ENCODE results near the gene DBH. TPM values are rescaled to one million over a fixed set of nuclear protein-coding genes. Genes with fewer than 3 reads are reported as not detected.

Gene DBH
- total RNA-seq, 1 experiment from 2014 or later = not detected

- TF ChIP-seq ZNF274 (IDR thresholded peaks at IDR 0.05; ENCODE audit: low read depth, low read length) = no peak
- TF ChIP-seq SP1 (IDR thresholded peaks at IDR 0.05; ENCODE audit: low read depth) = no peak
Measured at GRCh38 chr9:133640580-133641395, 4.6 kb downstream of the DBH start (continued).

- Histone ChIP-seq H3K9ac (ENCODE audit: low read length) (no peak overlapping the region), H3K4me3 (replicated peaks in 1 of 2; ENCODE audit: low read depth in 1 of 2, low read length in 2 of 2) (no peak overlapping the region), H3K9me3 (ENCODE audit: control insufficient read depth in 1 of 2, insufficient read depth in 1 of 2, low read depth in 1 of 2, low read length in 2 of 2) (no peaks in the 10 kb centered on the region), H3K4me2 (ENCODE audit: low read length) (no peak overlapping the region), H3K36me3 (ENCODE audit: control insufficient read depth in 1 of 2, insufficient read depth in 2 of 2, low read length in 2 of 2) (no peaks in the 10 kb centered on the region), H4K20me1 (ENCODE audit: insufficient read depth) (no peaks in the 10 kb centered on the region), H3K27me3 (ENCODE audit: insufficient read depth, low read length) (peaks cover 5% of the 10 kb centered on the region; the same call in 1 of the 2 replicates), H3K9me2 (ENCODE audit: insufficient read depth) (no peaks in the 10 kb centered on the region), H2AFZ (ENCODE audit: low read depth, low read length, poor library complexity, severe bottlenecking) (no peak overlapping the region), H3K79me2 (ENCODE audit: insufficient read depth, low read length) (no peaks in the 10 kb centered on the region), H3K4me1 (ENCODE audit: control insufficient read depth in 1 of 2, insufficient read depth in 2 of 2, low read length in 2 of 2) (no peaks in the 10 kb centered on the region), H3K27ac (ENCODE audit: low read depth, low read length) (no peak overlapping the region)
- DNase-seq (ENCODE audit: low read depth, low spot score) = no peak
- CTCF ChIA-PET = no interaction called here
- no peak for ATAC-seq
- no peak for TF ChIP-seq SIN3A (IDR thresholded peaks at IDR 0.05; ENCODE audit: low read depth)
- no peak for TF ChIP-seq JUND (IDR thresholded peaks at IDR 0.05)
- TF ChIP-seq FOSL1 (IDR thresholded peaks at IDR 0.05; ENCODE audit: low read depth) = no peak
- no peak for TF ChIP-seq EZH2 (IDR thresholded peaks at IDR 0.05)
- TF ChIP-seq EGR1 (IDR thresholded peaks at IDR 0.05; ENCODE audit: low read depth) = no peak
- no peak for TF ChIP-seq EZH2phosphoT487 (IDR thresholded peaks at IDR 0.05; ENCODE audit: borderline replicate concordance)
- POLR2A ChIA-PET = no interaction called here
- RAD21 ChIA-PET (ENCODE audit: low non-redundant PET in 1 of 2, low total read pairs in 2 of 2, uncharacterized antibody in 2 of 2, unreplicated experiment in 2 of 2) = no interaction called here
- intact Hi-C loops (cut with micrococcal nuclease) = no loop called here
- BruUV-seq (replicated peaks) = no TSS peak
Measured at GRCh38 chr9:133641396-133641655, 5.2 kb downstream of the DBH start.

GRCh38 chr9:133641861-133642595 lies 5.9 kb downstream of the DBH start:
- Histone ChIP-seq H3K4me1 (ENCODE audit: control insufficient read depth in 1 of 2, insufficient read depth in 2 of 2, low read length in 2 of 2) (no peaks in the 10 kb centered on the region), H3K4me2 (ENCODE audit: low read length) (no peak overlapping the region), H2AFZ (ENCODE audit: low read depth, low read length, poor library complexity, severe bottlenecking) (no peak overlapping the region), H4K20me1 (ENCODE audit: insufficient read depth) (no peaks in the 10 kb centered on the region), H3K9me2 (ENCODE audit: insufficient read depth) (no peaks in the 10 kb centered on the region), H3K79me2 (ENCODE audit: insufficient read depth, low read length) (no peaks in the 10 kb centered on the region), H3K9me3 (ENCODE audit: control insufficient read depth in 1 of 2, insufficient read depth in 1 of 2, low read depth in 1 of 2, low read length in 2 of 2) (no peaks in the 10 kb centered on the region), H3K9ac (ENCODE audit: low read length) (no peak overlapping the region), H3K4me3 (replicated peaks in 1 of 2; ENCODE audit: low read depth in 1 of 2, low read length in 2 of 2) (no peak overlapping the region), H3K27ac (ENCODE audit: low read depth, low read length) (no peak overlapping the region), H3K36me3 (ENCODE audit: control insufficient read depth in 1 of 2, insufficient read depth in 2 of 2, low read length in 2 of 2) (no peaks in the 10 kb centered on the region), H3K27me3 (ENCODE audit: insufficient read depth, low read length) (peaks cover 7% of the 10 kb centered on the region; the same call in 1 of the 2 replicates)
- ChIA-PET POLR2A (no interaction called here), CTCF (no interaction called here), RAD21 (ENCODE audit: low non-redundant PET in 1 of 2, low total read pairs in 2 of 2, uncharacterized antibody in 2 of 2, unreplicated experiment in 2 of 2) (no interaction called here)
- no peak for TF ChIP-seq ATF3 (IDR thresholded peaks at IDR 0.05)
- TF ChIP-seq CTCF (IDR thresholded peaks at IDR 0.05 in 2 of 3, conservative IDR thresholded peaks at IDR 0.05 in 1 of 3; ENCODE audit: borderline replicate concordance in 1 of 3, insufficient read depth in 1 of 3, low read depth in 2 of 3, low read length in 2 of 3) = no peak
- no peak for TF ChIP-seq SP1 (IDR thresholded peaks at IDR 0.05; ENCODE audit: low read depth)
- no peak for TF ChIP-seq ZNF274 (IDR thresholded peaks at IDR 0.05; ENCODE audit: low read depth, low read length)
- TF ChIP-seq CBX3 (IDR thresholded peaks at IDR 0.05; ENCODE audit: low read depth) = no peak
- TF ChIP-seq RAD21 (IDR thresholded peaks at IDR 0.05; ENCODE audit: low read depth) = no peak
- no peak for TF ChIP-seq EZH2phosphoT487 (IDR thresholded peaks at IDR 0.05; ENCODE audit: borderline replicate concordance)
- no peak for TF ChIP-seq EGR1 (IDR thresholded peaks at IDR 0.05; ENCODE audit: low read depth)
- ATAC-seq = no peak
- no TSS peak for BruUV-seq (replicated peaks)
- DNase-seq (ENCODE audit: low read depth, low spot score) = no peak
- intact Hi-C loops (cut with micrococcal nuclease) = no loop called here
